HepG2 (cell line): ENCODE results near the gene SLC4A11. TPM values are rescaled to one million over a fixed set of nuclear protein-coding genes. Genes with fewer than 3 reads are reported as not detected.

Source experiments
- CBX1 ChIP-seq: IDR thresholded peaks from one replicate; pipeline ENCODE4 v1.6.1; 2016; ENCODE audit warnings: antibody characterized with exemption, low read depth
- CEBPB ChIP-seq: IDR thresholded peaks from 2 replicates; pipeline ENCODE4 v1.6.1; 2011; ENCODE audit warnings: low read depth, low read length, improper control_type of control experiment, borderline replicate concordance
- CENPT ChIP-seq: sonication (generic); formaldehyde crosslinking; IDR thresholded peaks from 2 replicates; pipeline ENCODE4 v1.8.0; 2022; ENCODE audit warnings: low read depth, mild to moderate bottlenecking, moderate library complexity, missing genetic modification reagents
- EEA1 ChIP-seq: sonication (generic); formaldehyde crosslinking; IDR thresholded peaks from 2 replicates; pipeline ENCODE4 v1.5.1; 2020; ENCODE audit warnings: mild to moderate bottlenecking, missing genetic modification reagents, borderline replicate concordance
- HES4 ChIP-seq: sonication (generic); formaldehyde crosslinking; IDR thresholded peaks from 2 replicates; pipeline ENCODE4 v1.9.0; 2021; ENCODE audit warnings: mild to moderate bottlenecking, missing genetic modification reagents, borderline replicate concordance
- HNF4G ChIP-seq, 2 experiments: sonication (generic) in 1 of 2; formaldehyde crosslinking in 1 of 2; IDR thresholded peaks; 2 replicates each; pipeline versions ENCODE4 v1.4.0 to v1.6.1; 2011 to 2020; ENCODE audit warnings: borderline replicate concordance in 2 of 2, low read depth in 2 of 2, mild to moderate bottlenecking in 2 of 2, low read length in 1 of 2, missing genetic modification reagents in 1 of 2, moderate library complexity in 1 of 2
- HOXA3 ChIP-seq: sonication (generic); formaldehyde crosslinking; IDR thresholded peaks from 2 replicates; pipeline ENCODE4 v1.5.0; 2020; ENCODE audit warnings: missing genetic modification reagents
- IKZF1 ChIP-seq: fragments of 450-650 bp; IDR thresholded peaks from 2 replicates; pipeline ENCODE4 v1.7.1; 2016
- JDP2 ChIP-seq: sonication (generic); formaldehyde crosslinking; IDR thresholded peaks from 2 replicates; pipeline ENCODE4 v1.8.1; 2022; ENCODE audit warnings: missing genetic modification reagents, borderline replicate concordance
- MEF2D ChIP-seq: sonication (generic); formaldehyde crosslinking; IDR thresholded peaks from 2 replicates; pipeline ENCODE4 v1.5.1; 2020; ENCODE audit warnings: mild to moderate bottlenecking, missing genetic modification reagents
- MYNN ChIP-seq: sonication (generic); formaldehyde crosslinking; IDR thresholded peaks from 2 replicates; pipeline ENCODE4 v1.4.0; 2020; ENCODE audit warnings: mild to moderate bottlenecking, low read depth, missing genetic modification reagents
- NRL ChIP-seq: sonication (generic); formaldehyde crosslinking; IDR thresholded peaks from 2 replicates; pipeline ENCODE4 v1.5.0; 2020; ENCODE audit warnings: missing genetic modification reagents, mild to moderate bottlenecking, moderate library complexity, borderline replicate concordance
- PCBP2 ChIP-seq: fragments of 200-400 bp; formaldehyde crosslinking; optimal IDR thresholded peaks from 2 replicates; pipeline ENCODE3; 2018; ENCODE audit warnings: low read length, low read depth; ENCODE audit not compliant: poor library complexity, severe bottlenecking
- POGK ChIP-seq: sonication (generic); formaldehyde crosslinking; conservative IDR thresholded peaks from 2 replicates; pipeline ENCODE4 v1.8.0; 2022; ENCODE audit warnings: mild to moderate bottlenecking, moderate library complexity, missing genetic modification reagents
- PPARG ChIP-seq: conservative IDR thresholded peaks from 2 replicates; pipeline ENCODE4 v1.6.1; 2016; ENCODE audit warnings: missing biosample characterization, missing genetic modification reagents
- SMC3 ChIP-seq: IDR thresholded peaks from 2 replicates; pipeline ENCODE4 v1.6.1; 2011; ENCODE audit warnings: low read length, improper control_type of control experiment
- WIZ ChIP-seq: sonication (generic); formaldehyde crosslinking; IDR thresholded peaks from 2 replicates; pipeline ENCODE4 v1.5.1; 2020; ENCODE audit warnings: mild to moderate bottlenecking, missing genetic modification reagents
- ZBTB20 ChIP-seq: sonication (generic); formaldehyde crosslinking; IDR thresholded peaks from 2 replicates; pipeline ENCODE4 v1.8.1; 2023; ENCODE audit warnings: missing genetic modification reagents, low read depth, mild to moderate bottlenecking, borderline replicate concordance
- ZBTB42 ChIP-seq: sonication (generic); formaldehyde crosslinking; IDR thresholded peaks from 2 replicates; pipeline ENCODE4 v1.5.0; 2020; ENCODE audit warnings: mild to moderate bottlenecking, missing genetic modification reagents
- ZFP82 ChIP-seq: sonication (generic); formaldehyde crosslinking; IDR thresholded peaks from 2 replicates; pipeline ENCODE4 v1.5.1; 2020; ENCODE audit warnings: mild to moderate bottlenecking, missing genetic modification reagents, borderline replicate concordance
- ZNF10 ChIP-seq: sonication (generic); formaldehyde crosslinking; IDR thresholded peaks from 2 replicates; pipeline ENCODE4 v1.4.0; 2020; ENCODE audit warnings: mild to moderate bottlenecking, low read depth, missing genetic modification reagents, borderline replicate concordance
- ZNF205 ChIP-seq: IDR thresholded peaks from 2 replicates; pipeline ENCODE4 v1.6.1; 2018; ENCODE audit warnings: missing biosample characterization, missing genetic modification reagents
- ZNF24 ChIP-seq: fragments of 450-650 bp; IDR thresholded peaks from 2 replicates; pipeline ENCODE4 v1.6.1; 2017; ENCODE audit warnings: antibody characterized with exemption, mild to moderate bottlenecking
- ZNF563 ChIP-seq: sonication (generic); formaldehyde crosslinking; IDR thresholded peaks from 2 replicates; pipeline ENCODE4 v1.8.0; 2022; ENCODE audit warnings: mild to moderate bottlenecking, moderate library complexity, missing genetic modification reagents
- ZNF615 ChIP-seq: sonication (generic); formaldehyde crosslinking; IDR thresholded peaks from 2 replicates; pipeline ENCODE4 v1.5.0; 2020; ENCODE audit warnings: mild to moderate bottlenecking, missing genetic modification reagents, borderline replicate concordance
- ZNF703 ChIP-seq: sonication (generic); formaldehyde crosslinking; IDR thresholded peaks from 2 replicates; pipeline ENCODE4 v1.5.1; 2020; ENCODE audit warnings: missing genetic modification reagents, mild to moderate bottlenecking, moderate library complexity, borderline replicate concordance
- ZNF704 ChIP-seq: sonication (generic); formaldehyde crosslinking; IDR thresholded peaks from 2 replicates; pipeline ENCODE4 v1.8.1; 2023; ENCODE audit warnings: mild to moderate bottlenecking, inconsistent platforms, moderate library complexity, missing genetic modification reagents, borderline replicate concordance
- ZNF768 ChIP-seq: sonication (generic); formaldehyde crosslinking; IDR thresholded peaks from 2 replicates; pipeline ENCODE4 v1.4.0; 2020; ENCODE audit warnings: missing genetic modification reagents
- ZSCAN31 ChIP-seq: sonication (generic); formaldehyde crosslinking; IDR thresholded peaks from 2 replicates; pipeline ENCODE4 v1.5.0; 2020; ENCODE audit warnings: low read depth, mild to moderate bottlenecking, missing genetic modification reagents
- polyA plus RNA-seq, 8 experiments: library from polyadenylated mRNA; depleted of rRNA in 3 of 8; stranded (reverse) in 7 of 8; unstranded in 1 of 8; fragments of >200 nt; fragmentation: Illumina TruSeq in 4 of 8; extraction: Trizol in 4 of 8; gene quantifications; 2 replicates each; pipeline versions ENCODE4 v1.2.1 to v1.2.3, GENCODE V29; 2011 to 2016; ENCODE audit warnings: low read depth in 4 of 8, missing spikeins in 1 of 8, mixed read lengths in 1 of 8; ENCODE audit not compliant: insufficient read depth in 1 of 8
- total RNA-seq, 5 experiments: library from RNA; depleted of rRNA; stranded (reverse); fragments of >200 nt; fragmentation: Illumina TruSeq; extraction: Trizol; gene quantifications; 2 replicates each; pipeline ENCODE4 v1.2.3, GENCODE V29; 2016; ENCODE audit warnings: low read depth in 1 of 5

SLC4A11 gene
- total and polyA plus RNA-seq, 2 of the 13 experiments (the other 11 are each of a cell fraction or from before 2014, with no cell fraction given), result 3.9 to 27.0 TPM

DNA sequence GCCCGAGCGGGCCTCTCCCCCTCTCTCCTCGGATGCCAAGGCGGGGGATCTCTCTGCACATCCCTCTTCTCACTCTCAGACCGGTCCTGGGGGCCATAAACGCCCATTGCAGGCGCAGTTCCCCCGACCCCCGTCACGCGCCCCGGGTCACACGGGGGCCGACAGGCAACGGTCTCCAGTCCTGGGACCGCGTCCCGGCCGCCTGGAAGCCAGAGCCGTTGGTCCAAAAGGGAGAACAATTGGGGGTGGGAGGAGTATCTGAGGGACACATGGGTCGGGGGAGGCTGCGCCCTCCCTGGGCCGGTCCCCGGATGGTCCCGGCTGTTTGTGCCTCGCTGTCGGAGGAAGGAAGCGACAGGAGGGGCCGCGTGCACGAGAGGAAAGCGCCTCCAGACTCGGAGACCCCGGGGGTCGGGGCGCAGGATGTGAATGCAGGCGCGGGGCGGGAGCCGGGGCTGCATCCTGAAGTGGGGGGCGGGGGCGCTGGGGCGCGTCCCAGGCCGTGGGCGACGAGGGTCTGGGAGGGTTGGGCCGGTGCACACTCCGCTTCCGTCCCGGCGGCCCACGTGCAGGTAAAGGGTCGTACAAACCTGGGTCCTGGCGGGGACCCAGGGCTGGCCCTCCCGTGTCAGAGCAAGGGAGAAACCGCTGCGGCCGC lies 903 bp downstream of the SLC4A11 start (continued):
- TF ChIP-seq POGK, result no peak
- 0 out of 2 replicates have a peak, but pooled peaks have one; percentile 12 for TF ChIP-seq ZNF704 (CRISPR knock-in tag)
- TF ChIP-seq ZNF615 (CRISPR knock-in tag), result no peak
- TF ChIP-seq WIZ (CRISPR knock-in tag), result no peak
- TF ChIP-seq IKZF1, result no peak
- no peak for TF ChIP-seq ZNF24
- TF ChIP-seq ZNF703 (CRISPR knock-in tag), result no peak
- no peak for TF ChIP-seq ZFP82 (CRISPR knock-in tag)
- no peak for TF ChIP-seq ZSCAN31 (CRISPR knock-in tag)
- 0 out of 2 replicates have a peak, but pooled peaks have one; percentile 48 for TF ChIP-seq ZBTB42 (CRISPR knock-in tag)
- no peak for TF ChIP-seq EEA1
- no peak for TF ChIP-seq HNF4G (IDR thresholded peaks at IDR 0.05; ENCODE audit: borderline replicate concordance, low read depth, low read length)
- TF ChIP-seq HNF4G (CRISPR knock-in tag; IDR thresholded peaks at IDR 0.05; ENCODE audit: borderline replicate concordance, low read depth), result no peak
- peak; percentile 67; the same call in 1 of the 2 replicates for TF ChIP-seq HES4
- TF ChIP-seq HOXA3 (CRISPR knock-in tag), result no peak; the same call in 1 of the 2 replicates
- 0 out of 2 replicates have a peak, but pooled peaks have one; percentile 20 for TF ChIP-seq CENPT (CRISPR knock-in tag)
- no peak for TF ChIP-seq CEBPB
- TF ChIP-seq JDP2, result no peak
- no peak for TF ChIP-seq NRL
- no peak for TF ChIP-seq MYNN (CRISPR knock-in tag)
- TF ChIP-seq ZNF563 (CRISPR knock-in tag), result no peak
- TF ChIP-seq CBX1, result no peak
- no peak for TF ChIP-seq MEF2D (CRISPR knock-in tag)
- TF ChIP-seq SMC3, result no peak
- TF ChIP-seq ZNF205 (CRISPR knock-in tag), result no peak; the same call in 1 of the 2 replicates
- no peak for TF ChIP-seq ZNF10 (CRISPR knock-in tag)
- TF ChIP-seq ZNF768 (CRISPR knock-in tag), result no peak
- no peak for TF ChIP-seq PPARG (CRISPR knock-in tag)
- no peak for TF ChIP-seq PCBP2
- 0 out of 2 replicates have a peak, but pooled peaks have one; percentile 8 for TF ChIP-seq ZBTB20 (CRISPR knock-in tag)
